Suppressor macrophage treated with lipopolysaccharide for 1 hour (primary cell): ENCODE data around the gene DLG2.
A peak's percentile ranks its signal among the peaks of the same experiment; 100 is the strongest.

Source experiments
- DNase-seq, 3 donors: peaks; one replicate each; pipeline ENCODE4 v3.0.0-alpha.2; 2020 to 2022

Gene DLG2

GRCh38 chr11:84612645-84613044 lies 1014.5 kb downstream of the DLG2 start:
- no peak for DNase-seq

GRCh38 chr11:84608837-84609196 lies 1018.3 kb downstream of the DLG2 start:
- no peak for DNase-seq

- DNase-seq: no peak
Observed at GRCh38 chr11:84607975-84608836, 1018.9 kb downstream of the DLG2 start.

- DNase-seq: no peak
Observed at GRCh38 chr11:84594602-84595001, 1032.5 kb downstream of the DLG2 start.

GRCh38 chr11:84590106-84590505 lies 1037.0 kb downstream of the DLG2 start:
- no peak for DNase-seq

GRCh38 chr11:84588131-84588829 lies 1038.9 kb downstream of the DLG2 start:
- no peak for DNase-seq

GRCh38 chr11:84583106-84583505 lies 1044.0 kb downstream of the DLG2 start:
- no peak for DNase-seq

GRCh38 chr11:84581083-84581482 lies 1046.1 kb downstream of the DLG2 start:
- no peak for DNase-seq

GRCh38 chr11:84580428-84580827 lies 1046.7 kb downstream of the DLG2 start:
- no peak for DNase-seq

- DNase-seq: no peak
Observed at GRCh38 chr11:84573868-84574267, 1053.3 kb downstream of the DLG2 start.

- DNase-seq: no peak
Observed at GRCh38 chr11:84566671-84567070, 1060.5 kb downstream of the DLG2 start.

- no peak for DNase-seq
Observed at GRCh38 chr11:84564867-84565184, 1062.3 kb downstream of the DLG2 start.

- DNase-seq: peak; percentile 44 to 57 (median 54)
Observed at GRCh38 chr11:84564180-84564866, 1062.8 kb downstream of the DLG2 start.

- no peak for DNase-seq
Observed at GRCh38 chr11:84563356-84563755, 1063.8 kb downstream of the DLG2 start.

- no peak for DNase-seq
Observed at GRCh38 chr11:84560206-84560605, 1066.9 kb downstream of the DLG2 start.

GRCh38 chr11:84558085-84558905 lies 1068.8 kb downstream of the DLG2 start:
- DNase-seq: peak; percentile 41 to 49 (median 49)

GRCh38 chr11:84552791-84553190 lies 1074.4 kb downstream of the DLG2 start:
- DNase-seq: no peak

- no peak for DNase-seq
Observed at GRCh38 chr11:84549217-84549616, 1077.9 kb downstream of the DLG2 start.

- no peak for DNase-seq
Observed at GRCh38 chr11:84544566-84544965, 1082.6 kb downstream of the DLG2 start.

GRCh38 chr11:84543367-84544159 lies 1083.6 kb downstream of the DLG2 start:
- no peak for DNase-seq

GRCh38 chr11:84541731-84542340 lies 1085.3 kb downstream of the DLG2 start:
- no peak for DNase-seq

GRCh38 chr11:84536456-84536855 lies 1090.7 kb downstream of the DLG2 start:
- no peak for DNase-seq
